Stomach (tissue), 9 donors: ENCODE data around the gene ARHGAP10. TPM values are rescaled to one million over a fixed set of nuclear protein-coding genes. Genes with fewer than 3 reads are reported as not detected.
"Not testable (repeated sequence)": the region's sequence is repeated elsewhere in the genome, so short reads cannot be mapped to it uniquely, and the experiment has no call there.

ENCODE experiments used
- DNase-seq, 2 donors: peaks; one replicate each; pipeline versions ENCODE4 v3.0.0 to v3.0.0-alpha.2; 2013 to 2019
- H3K27ac ChIP-seq, 5 donors: fragments of 200-600 bp in 4 of 5; sonication (generic) in 4 of 5; one replicate each; pipeline ENCODE4 v1.5.1; 2013 to 2019; ENCODE audit warnings: mild to moderate bottlenecking in 1 of 5, moderate library complexity in 1 of 5
- H3K27me3 ChIP-seq, 3 donors: fragments of 200-600 bp; sonication (generic); one replicate each; pipeline ENCODE4 v1.5.1; 2017 to 2019; ENCODE audit warnings: mixed run types in 1 of 3
- H3K36me3 ChIP-seq, 4 donors: fragments of 200-600 bp; sonication (generic); 1 replicate in 3 of 4; 2 replicates in 1 of 4; pipeline ENCODE4 v1.5.1; 2016 to 2019
- H3K4me1 ChIP-seq, 4 donors: fragments of 200-600 bp; sonication (generic); one replicate each; pipeline ENCODE4 v1.5.1; 2016 to 2019
- H3K4me3 ChIP-seq, 4 donors: fragments of 200-600 bp; sonication (generic) in 3 of 4; one replicate each; pipeline ENCODE4 v1.5.1; 2016 to 2019; ENCODE audit warnings: mild to moderate bottlenecking in 1 of 4
- H3K9me3 ChIP-seq, 4 donors: fragments of 200-600 bp; sonication (generic); one replicate each; pipeline ENCODE4 v1.5.1; 2016 to 2019
- EP300 ChIP-seq: sonication (generic); formaldehyde crosslinking; IDR thresholded peaks from one replicate; pipeline ENCODE4 v1.6.1; 2017; ENCODE audit warnings: antibody characterized with exemption
- POLR2A ChIP-seq, 4 donors: fragments of 450-650 bp; IDR thresholded peaks; one replicate each; pipeline ENCODE4 v1.6.1; 2016; ENCODE audit warnings: antibody characterized with exemption in 4 of 4, control low read depth in 2 of 4, mild to moderate bottlenecking in 1 of 4, moderate library complexity in 1 of 4
- POLR2AphosphoS5 ChIP-seq, 3 donors: sonication (generic); formaldehyde crosslinking; IDR thresholded peaks; one replicate each; pipeline ENCODE4 v1.6.1; 2016; ENCODE audit warnings: antibody characterized with exemption in 3 of 3
- WGBS, 5 donors: extraction: QIAGEN DNeasy Blood & Tissue Kit in 3 of 5; methylation state at CpG; one replicate each; pipeline versions ENCODE4 v1.1.5 to v1.1.7; 2013 to 2018; 5-methylcytosine and 5-hydroxymethylcytosine counted together
- intact Hi-C: fragments of 100-400 bp; cut with DNase I; formaldehyde crosslinking; loops from one replicate; pipeline ENCODE4 v1.15.1; 2023; ENCODE audit warnings: low total_unique reads
- polyA plus RNA-seq, 3 donors: library from polyadenylated mRNA; stranded (reverse); fragments of 200-250 nt; gene quantifications; one replicate each; pipeline ENCODE4 v1.2.3, GENCODE V29; 2013
- total RNA-seq, 5 donors: library from RNA; depleted of rRNA; stranded (reverse); fragments of >200 nt; gene quantifications; one replicate each; pipeline versions ENCODE4 v1.1.0 to v1.2.3, GENCODE V29; 2014 to 2016
- TF ChIP-seq, protein P1 (sequence below), 7 experiments: fragments of 450-650 bp in 4 of 7; fragments of 200-600 bp in 3 of 7; sonication (generic) in 3 of 7; IDR thresholded peaks; one replicate each; pipeline ENCODE4 v1.5.1; 2016 to 2019; ENCODE audit warnings: antibody characterized with exemption in 7 of 7, control low read depth in 2 of 7, mild to moderate bottlenecking in 1 of 7
- donor health status: healthy with polysubstance abuse.
- donor health status: Bipolar disorder and iron deficiency.
- donor health status: healthy.

Gene ARHGAP10
- total and polyA plus RNA-seq, 8 donors: 18.1 to 117 (median 43.9) TPM

DNA sequence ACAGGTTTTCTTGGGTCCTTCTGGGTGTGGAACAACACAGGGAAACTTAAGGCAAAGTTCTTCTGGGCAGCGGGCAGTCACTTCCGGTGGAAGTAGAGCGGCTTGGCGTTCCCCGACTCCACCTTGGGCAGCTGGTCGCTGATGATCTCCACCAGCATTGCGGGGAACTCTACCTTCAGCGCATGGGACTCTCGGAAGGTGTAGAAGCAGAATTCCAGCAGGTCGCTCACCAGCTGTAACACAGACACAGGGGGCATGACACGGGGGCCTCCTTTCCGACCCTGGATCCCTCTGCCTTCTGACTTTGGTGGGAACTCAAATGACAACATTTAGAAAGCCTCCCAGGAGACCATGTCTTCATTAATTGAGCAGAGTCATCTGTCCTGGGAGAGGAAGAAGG is 349.4 kb downstream of the ARHGAP10 start:
- DNase-seq: no peak
- Histone ChIP-seq H3K4me1 (peaks cover 0 to 12% (median 0%) of the 10 kb centered on the region in 4 donors), H3K27ac (no peak overlapping the region), H3K36me3 (peaks cover 15 to 53% (median 51%) of the 10 kb centered on the region in 4 donors), H3K4me3 (no peak overlapping the region), H3K9me3 (no peaks in the 10 kb centered on the region), H3K27me3 (no peaks in the 10 kb centered on the region)
- TF ChIP-seq POLR2A (IDR thresholded peaks at IDR 0.05) (no peak), EP300 (no peak), POLR2AphosphoS5 (IDR thresholded peaks at IDR 0.05) (no peak)
- TF ChIP-seq, protein P1, sequence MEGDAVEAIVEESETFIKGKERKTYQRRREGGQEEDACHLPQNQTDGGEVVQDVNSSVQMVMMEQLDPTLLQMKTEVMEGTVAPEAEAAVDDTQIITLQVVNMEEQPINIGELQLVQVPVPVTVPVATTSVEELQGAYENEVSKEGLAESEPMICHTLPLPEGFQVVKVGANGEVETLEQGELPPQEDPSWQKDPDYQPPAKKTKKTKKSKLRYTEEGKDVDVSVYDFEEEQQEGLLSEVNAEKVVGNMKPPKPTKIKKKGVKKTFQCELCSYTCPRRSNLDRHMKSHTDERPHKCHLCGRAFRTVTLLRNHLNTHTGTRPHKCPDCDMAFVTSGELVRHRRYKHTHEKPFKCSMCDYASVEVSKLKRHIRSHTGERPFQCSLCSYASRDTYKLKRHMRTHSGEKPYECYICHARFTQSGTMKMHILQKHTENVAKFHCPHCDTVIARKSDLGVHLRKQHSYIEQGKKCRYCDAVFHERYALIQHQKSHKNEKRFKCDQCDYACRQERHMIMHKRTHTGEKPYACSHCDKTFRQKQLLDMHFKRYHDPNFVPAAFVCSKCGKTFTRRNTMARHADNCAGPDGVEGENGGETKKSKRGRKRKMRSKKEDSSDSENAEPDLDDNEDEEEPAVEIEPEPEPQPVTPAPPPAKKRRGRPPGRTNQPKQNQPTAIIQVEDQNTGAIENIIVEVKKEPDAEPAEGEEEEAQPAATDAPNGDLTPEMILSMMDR (IDR thresholded peaks at IDR 0.05): no peak
- 97 to 99% (median 98%) methylated on average over 12 of the region's 12 CpGs for WGBS, 5 donors
- intact Hi-C loops: no loop called here

DNA sequence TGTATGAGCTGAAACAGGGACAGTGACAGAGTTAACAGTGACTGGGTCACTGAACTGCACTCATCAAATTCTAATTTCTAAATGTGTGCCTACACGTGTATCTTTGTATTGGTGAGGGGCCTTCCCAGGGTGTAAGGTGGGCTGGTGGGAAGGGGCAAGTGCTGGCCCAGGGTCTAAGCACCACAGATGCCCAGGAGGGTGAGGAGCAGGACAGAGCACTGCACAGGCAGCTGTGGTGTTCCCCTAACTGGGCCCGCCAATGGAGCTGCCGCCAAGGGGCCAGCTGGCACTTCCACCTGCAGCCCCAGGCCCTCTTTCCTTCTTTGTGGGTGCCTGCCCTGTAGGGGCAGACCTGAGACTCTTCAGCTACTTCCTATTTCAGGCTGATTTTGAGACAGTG is 349.9 kb downstream of the ARHGAP10 start:
- Histone ChIP-seq H3K27me3 (no peaks in the 10 kb centered on the region), H3K4me1 (peaks cover 0 to 12% (median 0%) of the 10 kb centered on the region in 4 donors), H3K36me3 (peaks cover 12 to 49% (median 46%) of the 10 kb centered on the region in 4 donors), H3K4me3 (no peak overlapping the region), H3K9me3 (no peaks in the 10 kb centered on the region), H3K27ac (no peak overlapping the region)
- DNase-seq: no peak
- 93 to 99% (median 96%) methylated on average over 3 of the region's 3 CpGs for WGBS, 5 donors
- TF ChIP-seq, protein P1 (IDR thresholded peaks at IDR 0.05): no peak
- TF ChIP-seq POLR2A (IDR thresholded peaks at IDR 0.05): no peak
- TF ChIP-seq EP300: no peak
- no peak for TF ChIP-seq POLR2AphosphoS5 (IDR thresholded peaks at IDR 0.05)
- intact Hi-C loops: no loop called here

DNA sequence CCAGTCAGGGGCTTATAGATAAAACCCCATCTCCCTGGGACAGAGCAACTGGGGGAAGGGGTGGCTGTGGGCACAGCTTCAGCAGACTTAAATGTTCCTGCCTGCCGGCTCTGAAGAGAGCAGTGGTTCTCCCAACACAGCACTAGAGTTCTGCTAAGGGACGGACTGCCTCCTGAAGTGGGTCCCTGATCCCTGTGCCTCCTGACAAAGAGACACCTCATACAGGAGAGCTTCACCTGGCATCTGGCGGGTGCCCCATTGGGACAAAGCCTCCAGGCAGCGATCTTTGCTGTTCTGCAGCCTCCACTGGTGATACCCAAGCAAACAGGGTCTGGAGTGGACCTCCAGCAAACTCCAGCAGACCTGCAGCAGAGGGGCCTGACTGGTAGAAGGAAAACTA is 351.2 kb downstream of the ARHGAP10 start:
- 77 to 97% (median 94%) methylated on average over 4 of the region's 4 CpGs for WGBS, 5 donors
- peaks cover 3 to 37% (median 34%) of the 10 kb centered on the region in 4 donors for H3K36me3 ChIP-seq
- H3K4me3 ChIP-seq, H3K4me1 ChIP-seq, H3K27me3 ChIP-seq, H3K27ac ChIP-seq, intact Hi-C loops, H3K9me3 ChIP-seq, DNase-seq: not testable (repeated sequence)

DNA sequence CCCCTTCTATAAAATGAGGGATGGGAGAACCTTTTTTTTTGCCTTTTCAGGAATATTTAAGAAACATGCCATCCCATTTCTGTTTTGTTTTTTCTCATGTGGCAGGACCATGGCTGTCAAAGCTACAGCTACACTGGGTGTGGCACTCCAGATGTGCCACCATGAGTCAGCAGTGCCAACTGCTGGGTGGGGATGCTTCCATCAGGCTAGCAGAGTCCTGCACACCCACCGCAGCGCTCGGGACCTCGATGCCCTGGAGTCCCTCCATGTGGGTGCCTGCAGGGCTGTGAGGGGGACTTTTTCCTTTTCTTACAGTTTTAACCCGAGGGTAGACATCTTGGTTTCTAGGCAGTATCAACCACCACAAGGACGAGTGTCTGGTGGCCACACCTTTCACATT is 357.7 kb downstream of the ARHGAP10 start:
- H3K27me3 ChIP-seq: no peaks in the 10 kb centered on the region
- TF ChIP-seq EP300 (no peak), POLR2A (IDR thresholded peaks at IDR 0.05) (no peak), POLR2AphosphoS5 (IDR thresholded peaks at IDR 0.05) (no peak)
- TF ChIP-seq, protein P1 (IDR thresholded peaks at IDR 0.05): no peak
- WGBS, 5 donors: 90 to 93% (median 93%) methylated on average over 6 of the region's 6 CpGs

DNA sequence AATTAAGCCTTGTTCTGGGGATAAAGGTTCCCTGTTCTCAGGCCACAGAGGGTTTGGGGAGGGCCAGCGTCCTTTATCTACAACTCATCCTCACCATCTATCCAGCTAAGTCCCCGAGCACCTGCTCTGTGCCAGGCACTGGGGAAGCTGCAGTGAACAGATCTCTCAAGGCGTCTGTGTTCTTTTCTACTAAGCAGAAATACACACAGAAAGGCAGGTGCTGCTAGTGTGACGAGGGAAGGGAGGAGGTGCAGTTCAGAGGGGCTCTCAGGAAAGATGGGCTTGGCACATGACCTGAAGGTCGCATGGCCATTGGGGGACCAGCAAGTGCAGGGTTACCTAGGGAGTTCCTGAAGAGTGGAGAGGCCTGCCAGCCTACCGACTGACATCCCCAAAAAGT is 358.1 kb downstream of the ARHGAP10 start:
- no peak overlapping the region for H3K27ac ChIP-seq
- 88 to 93% (median 92%) methylated on average over 6 of the region's 6 CpGs for WGBS, 5 donors
- no peak for DNase-seq

More for the DNA sequence above, 357.7 kb downstream of the ARHGAP10 start:
- Histone ChIP-seq H3K4me3 (no peak overlapping the region), H3K36me3 (peaks cover 0 to 12% (median 2%) of the 10 kb centered on the region in 4 donors), H3K4me1 (no peaks in the 10 kb centered on the region), H3K27ac (no peak overlapping the region), H3K9me3 (no peaks in the 10 kb centered on the region)
- no peak for DNase-seq
- intact Hi-C loops: no loop called here

More for the DNA sequence above, 358.1 kb downstream of the ARHGAP10 start:
- TF ChIP-seq POLR2AphosphoS5 (IDR thresholded peaks at IDR 0.05): no peak
- TF ChIP-seq POLR2A (IDR thresholded peaks at IDR 0.05): no peak
- no peak for TF ChIP-seq EP300
- TF ChIP-seq, protein P1 (IDR thresholded peaks at IDR 0.05): no peak
- no peaks in the 10 kb centered on the region for H3K27me3 ChIP-seq
- no peaks in the 10 kb centered on the region for H3K9me3 ChIP-seq
- no peak overlapping the region for H3K4me3 ChIP-seq
- intact Hi-C loops: no loop called here
- H3K4me1 ChIP-seq: no peaks in the 10 kb centered on the region
- peaks cover 0 to 12% (median 2%) of the 10 kb centered on the region in 4 donors for H3K36me3 ChIP-seq
